Left forelimb (tissue), 1 donor: ENCODE measurements around the gene NAT16.
A peak's percentile ranks its signal among the peaks of the same experiment; 100 is the strongest.

Source experiments
- DNase-seq: peaks from one replicate; pipeline ENCODE4 v3.0.0-alpha.2; 2018; ENCODE audit warnings: low spot score

Gene NAT16

DNA sequence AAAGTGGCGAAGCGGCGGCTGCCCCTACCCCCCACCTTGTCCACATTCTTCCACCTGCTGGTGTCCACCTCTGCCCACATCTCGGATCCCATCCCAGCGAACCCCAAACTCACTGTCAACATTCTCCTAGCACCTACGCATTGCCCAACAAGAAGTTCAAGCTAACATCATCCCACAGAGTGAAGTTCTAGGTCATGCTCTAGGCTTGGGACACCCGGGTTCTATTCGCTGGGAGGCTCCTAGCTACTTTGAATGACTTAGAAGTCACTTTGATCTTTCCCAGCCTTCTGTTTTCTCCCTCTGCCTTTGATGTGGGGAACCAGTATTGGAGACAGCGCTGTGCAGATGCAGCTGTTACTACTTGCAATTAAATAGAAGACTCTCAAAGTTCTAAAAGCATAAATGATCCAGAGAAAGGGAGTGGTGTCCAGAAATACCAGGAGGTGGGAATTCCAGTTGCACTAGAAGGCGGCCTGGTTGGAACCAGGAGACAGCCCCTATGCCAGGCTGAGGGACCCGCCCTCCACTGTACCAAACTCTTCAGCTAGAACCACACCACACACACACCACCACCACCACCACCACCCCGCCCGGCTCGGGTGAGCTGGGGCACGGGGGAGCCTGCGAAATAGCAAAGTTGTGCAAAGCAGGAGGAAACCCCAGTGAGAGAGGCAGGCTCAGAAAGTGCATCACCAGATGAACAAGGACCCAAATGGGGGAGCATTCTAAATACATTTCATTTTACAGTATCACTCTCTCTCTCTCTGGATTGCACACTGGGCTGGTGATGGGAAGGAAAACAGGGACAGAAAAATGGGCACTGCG, 9.3 kb downstream of the NAT16 start:
- no peak for DNase-seq

DNA sequence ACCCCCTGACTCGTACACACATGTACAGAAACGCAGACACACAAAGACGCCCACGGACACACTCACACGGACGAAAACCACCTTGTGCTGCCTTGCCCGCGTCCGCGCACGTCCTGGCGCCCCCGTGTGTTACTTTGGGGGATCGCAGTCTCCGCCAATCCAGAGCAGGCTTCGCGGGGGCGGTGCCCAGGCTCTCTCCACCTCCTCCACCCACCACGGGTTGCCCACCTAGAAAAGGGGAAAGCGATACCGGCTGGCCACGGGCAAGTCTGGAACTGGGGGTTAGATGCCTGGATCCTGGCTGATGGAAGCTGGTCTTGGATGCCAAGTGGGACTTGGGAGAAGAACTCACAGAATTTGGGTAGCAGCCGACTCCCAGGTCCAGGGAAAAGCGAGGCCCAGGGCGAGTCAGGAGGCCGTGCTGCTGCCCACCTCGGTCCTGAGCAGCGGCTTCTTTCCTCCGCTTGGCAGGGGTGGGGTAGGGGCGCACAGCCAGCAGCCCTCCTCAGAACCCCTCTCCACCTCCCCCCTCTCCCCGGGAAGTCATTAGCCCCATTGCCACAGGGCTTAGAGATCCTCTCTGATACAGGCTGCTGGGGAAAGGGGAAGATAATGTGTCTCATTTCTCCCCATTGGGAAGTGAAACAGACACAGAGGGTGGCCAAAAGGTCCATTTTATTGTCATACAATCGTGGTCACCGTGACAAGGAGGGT, 10.1 kb downstream of the NAT16 start:
- DNase-seq, result peak; percentile 82

DNA sequence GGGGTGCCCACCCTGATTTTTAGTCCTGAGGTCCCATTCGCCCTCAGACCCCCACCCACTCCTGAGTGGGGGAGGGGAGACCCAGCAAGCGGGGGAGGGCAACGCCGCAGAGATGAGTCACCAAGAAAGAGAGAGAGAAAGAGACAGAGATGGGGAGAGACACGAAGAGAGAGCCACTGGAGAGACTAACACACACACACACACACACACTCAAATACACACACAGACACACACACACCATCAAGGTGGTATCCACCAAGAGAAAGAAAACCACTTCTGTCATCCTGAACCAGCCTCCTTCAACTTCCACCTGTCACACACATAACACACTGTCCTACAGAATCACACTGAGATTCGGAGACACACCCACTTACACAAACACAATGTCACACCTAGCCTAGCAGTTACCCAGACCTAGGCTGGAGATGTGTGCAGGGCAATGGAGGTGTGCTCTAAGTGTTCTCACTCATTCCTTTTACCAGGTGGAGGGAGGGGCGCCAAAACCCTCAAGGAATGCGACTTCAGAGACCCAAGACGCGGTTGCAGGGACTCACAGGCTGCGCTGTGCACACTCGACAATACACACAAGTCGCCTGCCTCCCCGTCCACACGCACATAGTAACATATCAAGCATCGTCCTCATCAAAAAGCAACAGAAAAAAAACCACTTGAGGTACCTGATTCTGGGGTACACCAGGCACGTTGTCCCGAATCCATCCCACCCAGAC, 10.8 kb downstream of the NAT16 start:
- no peak for DNase-seq

DNA sequence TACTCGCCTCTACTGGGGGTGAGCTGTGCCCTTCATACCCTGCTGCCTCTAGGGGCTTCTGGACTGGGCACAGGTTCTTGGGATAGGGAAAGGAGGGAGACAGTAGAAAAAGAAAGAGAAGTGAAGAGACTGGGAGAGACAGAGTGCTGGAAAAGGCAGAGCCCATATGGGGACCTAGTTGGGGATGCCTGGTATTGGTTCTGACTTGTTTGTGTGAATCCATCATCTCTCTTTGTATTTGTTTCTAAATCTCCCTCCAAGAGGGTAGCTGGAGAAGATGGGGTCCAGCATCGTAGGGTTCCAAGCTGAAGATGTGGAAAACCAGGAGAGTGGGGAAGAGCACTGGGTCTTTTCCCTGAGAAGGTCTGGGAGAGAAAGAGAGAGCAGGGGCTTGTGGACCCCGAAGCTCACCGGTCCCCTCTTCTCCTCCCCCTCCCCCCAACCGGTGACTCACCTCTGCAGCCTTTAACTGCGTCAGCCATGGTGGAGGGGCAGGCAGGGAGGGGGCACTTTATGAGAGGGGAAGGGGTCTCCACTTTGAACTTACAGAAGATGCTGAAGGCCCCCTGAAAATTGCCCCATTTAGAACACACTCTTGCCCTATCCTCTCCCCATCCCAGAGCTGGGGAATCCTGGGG, 11.6 kb downstream of the NAT16 start:
- DNase-seq, result no peak

DNA sequence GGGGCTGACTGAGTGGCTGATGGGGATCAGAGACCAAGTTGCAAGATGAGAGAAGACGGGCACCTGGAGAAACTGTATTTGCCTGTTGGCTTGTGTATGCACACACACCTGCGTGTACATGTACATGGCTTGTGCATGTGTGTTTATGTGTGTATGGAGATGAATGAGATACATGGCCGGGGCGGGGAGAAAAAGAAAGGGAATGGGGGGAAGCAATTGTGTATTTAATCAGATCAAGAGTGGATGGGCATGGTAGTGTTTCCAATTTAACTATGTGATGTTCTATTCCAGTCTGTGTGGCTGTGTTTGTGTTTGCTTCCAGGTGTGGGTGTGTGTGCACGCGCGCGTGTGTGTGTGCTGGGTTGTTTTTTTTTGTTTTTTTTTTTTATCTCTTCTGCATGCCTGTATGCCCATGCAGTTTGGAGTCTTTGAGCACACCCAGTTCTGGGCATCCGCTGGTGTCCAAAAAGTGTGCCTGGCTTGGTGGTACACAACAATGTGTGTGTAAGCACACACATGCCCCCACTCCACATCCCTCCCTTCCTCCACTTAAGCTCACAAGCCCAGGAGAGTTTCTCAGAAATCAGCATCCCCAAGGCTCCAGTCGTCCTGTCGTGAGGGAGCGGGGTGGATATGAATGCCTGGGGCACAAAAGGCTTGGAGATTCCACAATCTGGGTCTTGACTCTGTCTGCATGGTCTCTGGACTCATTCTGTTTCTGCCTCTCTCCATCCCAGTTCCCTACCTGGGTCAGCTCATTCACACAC, 12.3 kb downstream of the NAT16 start:
- no peak for DNase-seq

DNA sequence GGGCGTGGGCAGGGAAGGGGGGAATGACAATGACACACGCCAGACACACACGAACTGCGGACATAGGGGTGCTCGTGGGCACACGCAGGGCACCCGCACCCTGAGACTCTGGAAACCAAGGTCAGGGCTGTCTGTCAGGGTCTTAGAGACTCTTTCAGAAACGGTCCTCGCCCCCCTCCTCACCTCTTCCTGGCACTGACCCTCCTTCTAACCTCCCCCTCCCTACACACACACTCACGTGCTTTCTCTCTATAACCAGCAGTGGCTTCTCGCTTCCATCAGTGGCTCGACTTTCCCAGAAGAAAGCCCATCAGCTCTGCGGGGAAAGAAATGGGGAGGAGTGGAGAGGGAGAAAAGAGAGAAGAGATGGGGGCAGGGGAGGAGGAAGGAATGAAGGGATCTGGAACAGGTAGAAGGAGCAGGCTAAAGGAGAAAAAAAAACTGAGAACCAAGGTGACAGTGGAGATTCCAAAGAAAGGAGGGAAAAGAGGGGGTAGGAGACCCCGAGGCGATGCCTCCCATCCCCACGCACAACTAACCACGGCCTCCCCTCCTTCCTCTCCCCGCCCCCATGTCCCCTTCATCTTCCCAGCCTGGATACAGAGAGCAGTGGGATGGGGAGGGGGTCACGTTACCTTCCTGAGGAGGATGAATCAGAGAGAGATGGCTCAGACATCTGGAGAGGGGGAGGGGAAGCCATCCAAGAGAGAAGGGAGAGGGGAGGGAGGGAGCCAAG, 13.0 kb downstream of the NAT16 start:
- no peak for DNase-seq

DNA sequence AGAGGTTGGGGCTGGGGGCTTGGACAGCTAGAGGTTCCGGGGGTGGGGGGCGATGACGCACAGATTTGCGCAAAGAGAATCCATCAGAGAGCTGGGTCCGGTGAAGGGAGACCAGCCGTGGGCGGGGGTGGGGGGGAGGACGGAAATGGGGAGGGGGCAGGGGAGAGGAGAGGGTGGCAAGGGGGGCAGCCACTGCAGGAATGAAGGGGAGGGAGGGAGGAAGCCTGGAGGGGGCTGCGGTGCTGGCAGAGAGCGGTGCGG, 13.5 kb downstream of the NAT16 start:
- no peak for DNase-seq

DNA sequence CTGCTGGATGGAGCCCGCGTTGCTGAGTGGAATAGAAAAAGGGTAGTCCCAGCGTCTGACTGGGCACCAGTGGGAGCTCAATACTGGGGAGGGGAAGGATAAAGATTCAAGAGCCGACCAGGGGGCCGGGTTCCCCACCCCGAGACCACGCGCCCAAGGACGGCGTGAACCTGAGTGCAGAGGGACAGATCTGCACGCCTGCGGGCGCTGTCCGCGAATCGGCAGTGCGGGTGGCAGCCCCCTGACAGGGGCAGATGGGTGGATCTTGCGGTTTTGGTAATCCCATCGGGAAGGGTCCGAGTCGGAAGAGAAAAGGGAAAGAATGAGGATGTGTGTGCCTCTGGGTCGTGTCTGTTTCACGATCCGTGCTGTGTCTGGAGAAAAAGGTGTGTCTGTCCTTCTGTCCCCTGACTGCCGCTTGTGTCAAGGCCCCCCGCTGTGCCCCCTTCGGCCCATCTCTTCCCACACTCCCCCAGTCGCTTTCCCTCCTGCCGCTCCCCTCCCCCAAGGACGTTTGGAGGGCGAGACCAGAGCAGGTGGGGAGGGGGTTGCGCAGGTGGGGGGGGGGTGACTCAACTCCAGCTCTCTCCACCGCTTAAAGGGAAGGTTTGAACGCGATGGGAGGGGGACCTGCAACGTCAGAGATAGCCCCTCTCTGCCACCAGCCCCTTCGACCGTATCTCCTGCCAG, 14.0 kb downstream of the NAT16 start:
- DNase-seq, result no peak

DNA sequence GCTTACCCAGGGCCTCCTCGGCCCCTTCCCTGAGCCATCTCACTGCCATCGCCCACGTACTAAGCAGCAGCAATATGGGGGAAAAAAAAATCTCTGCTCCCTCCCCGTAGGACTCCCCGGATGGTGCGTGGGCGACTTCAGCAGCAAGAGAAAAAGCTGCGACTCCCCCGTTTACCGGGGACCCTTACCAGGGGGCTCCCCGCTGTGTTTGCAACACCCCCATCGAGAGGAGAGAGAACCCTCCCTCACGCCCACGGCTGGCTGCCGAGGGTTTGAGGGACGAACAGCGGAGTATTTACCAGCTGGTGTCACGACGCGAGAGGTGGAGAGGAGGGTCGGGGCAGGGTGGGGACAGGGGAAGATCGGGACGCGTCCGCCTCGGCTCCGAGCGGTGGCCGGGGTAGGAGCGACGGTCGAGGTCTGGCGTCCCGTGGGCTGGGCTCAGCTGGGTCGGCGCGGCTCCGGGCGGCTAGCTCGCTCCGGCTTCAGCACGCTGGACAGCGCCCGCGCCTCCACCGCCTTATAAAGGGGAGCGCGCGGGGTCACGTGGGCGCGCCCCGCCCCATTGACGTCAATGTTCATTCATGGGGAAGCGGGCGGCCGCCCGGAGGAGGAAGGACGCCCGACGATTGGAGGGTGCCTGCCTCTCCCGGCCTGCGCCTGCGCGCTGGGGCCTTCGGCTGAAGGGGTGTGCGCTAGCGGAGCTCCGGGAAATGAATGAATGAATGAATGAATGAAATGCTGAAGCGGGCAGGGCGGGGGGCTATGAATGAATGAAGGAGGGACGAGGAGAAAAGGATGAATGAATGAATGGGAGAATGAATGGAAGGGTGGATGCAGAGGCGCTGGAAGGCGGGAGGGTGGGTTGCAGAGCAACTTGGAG, 14.8 kb downstream of the NAT16 start, which contains the start of gene VGF:
Gene VGF, minus strand, starts transcription at position 495 of the 883 bp plus-strand sequence. CDS start 726 bp downstream, outside the sequence.
- DNase-seq, result peak; percentile 90

DNA sequence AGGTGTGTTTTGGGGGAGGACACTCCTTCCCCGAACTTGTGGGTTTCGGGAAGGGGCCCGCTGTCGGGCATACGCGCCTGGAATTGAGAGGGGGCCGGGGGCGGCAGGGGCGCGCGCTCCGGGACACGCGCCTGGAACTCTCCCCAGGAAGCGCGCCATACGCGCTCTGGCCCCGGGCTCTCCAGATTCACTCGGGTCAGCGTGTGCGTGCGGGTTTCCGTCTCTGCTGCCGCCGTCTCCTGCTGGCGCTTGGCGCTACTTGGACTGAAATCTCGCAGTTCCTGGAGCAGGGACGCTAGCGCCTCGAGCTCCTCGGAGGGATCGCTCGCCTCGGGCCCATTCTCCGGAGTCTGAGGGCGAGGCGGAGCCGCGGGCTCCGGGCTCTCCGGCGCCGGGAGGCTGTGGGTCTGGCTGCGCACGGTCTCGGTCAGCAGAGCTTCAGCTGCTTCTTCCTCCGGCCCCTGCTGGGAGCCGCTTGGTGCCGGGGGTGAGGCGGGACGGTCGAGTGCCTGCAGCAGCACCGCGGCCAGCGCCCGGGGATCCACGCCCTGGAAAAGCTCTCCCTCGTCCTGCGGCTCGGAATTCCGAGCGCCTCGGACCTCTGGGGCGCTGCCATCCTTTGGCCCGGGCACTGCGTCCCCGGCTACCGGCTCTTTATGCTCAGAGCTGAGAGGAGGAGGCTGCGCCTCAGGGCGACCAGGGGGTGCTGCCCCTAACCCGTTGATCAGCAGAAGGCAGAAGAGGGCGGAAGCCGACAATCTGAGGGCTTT, 15.8 kb downstream of the NAT16 start:
- DNase-seq, result no peak

DNA sequence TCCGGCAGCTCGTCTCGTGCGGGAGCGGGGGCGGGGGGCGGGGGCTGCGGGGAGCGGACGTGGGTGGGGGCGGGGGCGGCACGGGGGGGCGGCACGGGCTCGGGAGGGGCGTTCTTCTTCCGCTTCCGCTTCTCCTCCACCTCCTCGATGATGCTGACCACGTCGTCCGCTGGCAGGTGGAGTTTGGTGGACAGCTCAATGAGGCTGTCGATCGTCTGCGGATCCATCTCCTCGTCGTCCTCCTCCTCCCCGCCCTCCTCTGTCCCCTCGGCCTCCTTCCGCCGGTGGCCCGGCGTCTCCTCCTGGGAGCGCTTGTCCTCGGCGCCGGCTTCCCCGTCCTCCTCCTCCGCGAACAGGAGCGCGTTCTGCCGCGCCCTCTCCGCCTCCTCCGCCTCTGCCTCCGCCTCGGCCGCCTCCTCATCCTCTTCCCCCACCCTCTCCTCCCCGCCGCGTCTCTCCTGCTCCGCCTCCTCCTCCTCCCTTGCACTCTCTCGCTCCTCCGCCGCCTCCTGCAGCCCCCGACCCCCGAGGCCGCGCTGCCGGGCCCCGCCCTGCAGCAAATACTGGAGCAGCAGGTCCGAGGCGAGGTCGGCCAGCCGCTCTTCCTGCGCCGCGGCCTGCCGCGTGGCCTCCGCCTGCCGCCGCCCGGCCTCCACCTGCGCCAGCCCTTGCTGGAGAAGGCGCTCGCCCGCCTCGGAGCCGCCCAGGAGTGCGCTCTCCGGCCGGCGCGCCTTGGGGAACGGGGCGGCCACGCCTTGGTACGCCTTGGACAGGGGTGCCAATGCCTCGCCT, 16.6 kb downstream of the NAT16 start:
- DNase-seq, result no peak

DNA sequence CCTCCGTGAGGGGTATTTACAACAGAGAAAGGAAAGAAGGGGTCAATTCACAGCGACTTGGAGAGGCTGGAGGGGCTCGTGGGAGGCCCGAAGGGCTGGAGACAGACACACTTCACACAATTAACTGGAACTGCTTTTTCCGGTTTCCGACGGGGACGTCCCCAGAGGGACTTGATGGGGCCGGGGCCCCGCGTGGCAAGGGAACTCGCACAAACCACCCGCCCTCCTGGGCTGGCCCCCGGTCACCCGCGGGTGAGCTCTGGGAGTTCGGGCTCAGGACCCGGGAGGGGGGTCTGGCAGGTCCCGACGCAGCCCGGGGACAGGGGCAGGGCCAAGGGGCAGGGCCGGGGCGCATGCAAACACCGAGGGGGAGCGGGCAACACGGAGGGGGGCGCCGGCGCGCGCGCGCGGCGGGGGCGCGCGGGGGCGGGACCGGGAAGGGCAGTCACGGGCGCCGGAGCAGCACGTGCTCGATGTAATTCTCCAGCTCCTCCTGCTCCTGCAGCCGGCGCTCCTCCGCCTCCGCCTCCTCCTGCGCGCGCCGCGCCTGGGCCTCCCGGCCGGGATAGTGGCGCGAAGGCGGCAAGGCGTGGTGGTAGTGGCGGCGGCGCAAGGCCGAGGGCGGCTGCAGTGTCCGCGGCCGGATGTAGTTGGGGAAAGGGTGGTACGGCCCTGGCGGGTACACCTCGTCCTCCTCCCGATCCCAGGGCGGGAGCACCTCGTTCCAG, 17.4 kb downstream of the NAT16 start:
- no peak for DNase-seq

DNA sequence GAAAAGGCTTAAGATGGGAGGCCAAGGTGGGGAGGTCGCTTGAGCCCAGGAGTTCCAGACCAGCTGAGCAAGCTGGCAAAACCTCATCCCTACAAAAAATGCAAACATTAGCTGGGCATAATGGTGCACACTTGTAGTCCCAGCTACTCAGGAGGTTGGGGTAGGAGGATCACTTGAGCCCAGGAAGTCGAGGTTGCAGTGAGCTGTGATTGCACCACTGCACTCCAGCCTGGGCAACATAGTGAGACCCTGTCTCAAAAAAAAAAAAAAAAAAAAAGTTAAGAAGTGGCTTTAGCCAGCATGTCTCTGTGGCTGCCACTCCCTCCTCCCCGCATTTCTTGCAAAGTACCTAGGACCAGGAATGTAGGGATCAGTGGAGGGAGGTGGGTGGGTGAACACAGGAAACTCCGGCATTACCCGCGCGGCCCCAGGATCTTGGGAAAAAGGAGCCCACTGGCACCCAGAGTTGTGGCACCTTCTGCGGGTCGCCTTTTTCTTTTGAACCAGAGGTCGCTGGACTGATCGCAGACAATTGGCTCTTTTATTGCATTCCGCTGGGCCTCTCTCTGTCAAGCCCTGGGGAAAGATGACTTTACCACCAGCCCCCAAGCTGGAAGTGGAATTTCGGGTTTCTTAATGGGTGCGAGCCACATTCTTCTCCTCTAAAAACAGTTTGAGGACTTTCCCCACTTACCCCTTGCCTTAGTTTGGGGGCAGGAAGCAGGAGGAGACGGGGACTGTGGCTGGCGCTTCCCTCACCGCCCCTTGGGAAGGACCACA, 18.2 kb downstream of the NAT16 start:
- DNase-seq, result no peak

DNA sequence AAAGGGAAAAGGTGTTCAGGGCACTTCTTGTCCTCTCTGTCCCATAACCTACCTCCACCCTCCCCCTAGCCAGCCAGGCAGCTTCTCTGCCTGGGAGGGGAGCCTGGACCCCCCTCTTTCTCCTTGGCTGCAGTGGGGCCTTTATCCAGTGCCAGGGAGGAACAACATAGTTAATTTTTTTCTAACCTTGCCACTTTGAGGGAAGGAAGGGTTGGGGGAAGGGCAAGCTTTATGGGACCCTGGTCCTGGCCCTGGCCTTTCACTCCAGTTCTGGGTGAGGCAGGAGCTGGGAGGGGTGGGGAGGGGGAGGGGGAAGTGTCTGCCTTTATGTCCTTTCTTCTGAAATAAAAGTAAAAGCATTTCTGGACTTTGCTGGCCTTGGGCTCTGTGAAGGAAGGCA, 19.2 kb downstream of the NAT16 start:
- no peak for DNase-seq

DNA sequence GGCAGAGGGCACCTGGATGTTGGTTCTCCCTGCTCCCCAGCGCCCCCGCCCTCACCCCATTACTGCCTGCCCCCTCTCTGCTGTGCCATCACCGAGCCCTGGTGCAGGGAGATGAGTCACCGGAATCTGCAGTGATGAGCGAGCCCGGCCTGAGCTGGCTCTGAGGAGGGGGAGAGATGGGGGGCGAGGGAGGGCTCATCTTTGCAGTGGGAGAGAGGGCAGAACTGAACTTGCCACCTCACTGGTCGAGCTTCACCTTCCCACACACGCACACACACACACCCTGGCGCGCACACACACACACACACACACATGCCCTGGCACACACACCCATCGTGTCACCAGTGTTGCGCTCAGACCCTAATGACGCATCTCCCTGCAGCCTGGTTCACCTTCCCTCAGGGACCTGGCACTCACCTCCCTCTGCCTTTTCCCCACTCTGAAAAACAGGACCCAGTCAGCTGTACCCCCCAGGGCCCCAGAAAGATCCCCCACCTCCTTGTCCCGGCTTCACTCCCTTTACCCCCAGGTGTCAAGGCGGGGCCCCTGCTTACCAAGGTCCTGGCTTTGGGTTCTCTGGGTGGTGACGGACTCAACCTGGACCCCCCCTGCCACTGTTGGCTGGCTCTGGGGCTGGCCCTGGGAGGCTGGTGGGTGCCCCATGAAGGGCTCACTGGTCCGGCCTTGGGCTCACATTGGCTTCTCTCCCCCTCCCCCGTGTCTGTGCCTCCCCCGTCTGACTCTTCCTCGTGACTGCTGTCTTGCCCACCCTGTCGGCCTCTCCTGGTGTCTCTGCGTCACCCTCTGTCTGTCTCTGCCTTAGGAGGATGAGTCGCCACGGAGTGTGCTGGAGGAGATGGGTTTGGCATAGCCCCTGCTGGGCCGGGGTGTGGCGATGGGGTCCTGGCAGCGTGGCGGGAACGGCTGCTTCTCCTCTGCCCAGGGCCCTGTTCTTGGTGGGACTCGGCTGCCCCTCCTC, 20.1 kb downstream of the NAT16 start:
- no peak for DNase-seq
